ENCODE measurements around the gene TUBB2B.
"Not testable (repeated sequence)": the region's sequence is repeated elsewhere in the genome, so short reads cannot be mapped to it uniquely, and the experiment has no call there.

The TUBB2B gene

GRCh38 chr6:3209114-3210023 lies 18.1 kb downstream of the TUBB2B start:
- peak; percentile 84 for DNase-seq

DNA sequence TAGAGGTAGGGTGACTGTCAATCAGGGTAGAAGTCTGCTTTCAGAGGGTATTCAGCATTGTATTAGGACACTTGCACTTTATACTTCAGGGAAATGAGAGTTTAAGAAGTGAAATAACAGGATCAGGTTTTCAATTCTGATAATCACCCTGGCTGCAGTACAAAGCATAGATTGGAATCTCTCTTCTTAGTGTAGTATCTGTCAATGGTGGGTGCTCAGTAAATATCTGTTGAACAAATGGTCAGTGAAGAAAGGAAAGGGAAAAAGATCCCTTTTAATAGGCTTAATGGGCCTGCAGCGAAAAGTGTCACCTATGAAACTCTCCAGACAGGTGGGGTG lies 18.7 kb downstream of the TUBB2B start:
- DNase-seq = no peak

- peak; percentile 83 for DNase-seq
Observed at GRCh38 chr6:3208098-3208774, 19.2 kb downstream of the TUBB2B start.

- DNase-seq = no peak
Observed at GRCh38 chr6:3206339-3207015, 21.0 kb downstream of the TUBB2B start.

- DNase-seq = no peak
Observed at GRCh38 chr6:3205913-3206312, 21.5 kb downstream of the TUBB2B start.

DNA sequence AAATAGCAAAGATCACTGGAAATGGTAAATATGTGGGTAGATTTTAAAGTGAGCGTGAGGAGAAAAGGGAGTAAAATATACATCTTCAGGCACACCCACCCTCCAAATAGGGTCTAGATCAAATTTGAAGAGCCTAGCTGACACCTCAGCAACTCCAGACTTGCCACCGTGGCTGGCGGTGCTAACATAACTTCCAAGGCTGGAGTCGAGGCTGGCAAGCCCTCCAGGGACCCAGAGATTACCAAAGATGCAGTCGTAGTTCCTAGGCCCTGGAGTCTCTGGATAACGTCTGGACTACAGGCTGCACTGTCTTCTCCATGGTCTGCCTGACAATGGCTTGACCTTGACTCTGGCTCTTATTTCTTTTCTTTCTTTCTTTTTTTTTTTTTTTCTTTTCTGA lies 22.5 kb downstream of the TUBB2B start:
- DNase-seq = no peak

GRCh38 chr6:3202999-3203696 lies 24.3 kb downstream of the TUBB2B start:
- DNase-seq = no peak

DNA sequence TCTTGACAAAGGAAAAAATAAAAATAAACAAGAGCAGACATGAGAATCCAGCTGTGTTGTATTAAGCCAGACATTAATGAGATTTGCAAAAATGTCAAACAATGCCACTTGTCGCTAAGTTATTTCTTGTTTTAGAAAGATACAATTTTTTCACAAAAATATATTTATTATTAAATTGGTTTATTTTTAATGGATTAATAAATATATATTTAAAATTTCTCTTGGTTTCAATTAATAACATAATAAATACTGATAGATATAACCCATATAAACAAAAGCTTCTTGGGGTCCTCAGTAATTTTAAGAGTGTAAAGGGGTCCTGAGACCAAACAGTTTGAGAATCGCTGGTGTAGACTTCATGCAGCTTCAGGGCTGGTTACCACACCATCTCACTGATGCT lies 26.1 kb downstream of the TUBB2B start:
- no peak for DNase-seq

DNA sequence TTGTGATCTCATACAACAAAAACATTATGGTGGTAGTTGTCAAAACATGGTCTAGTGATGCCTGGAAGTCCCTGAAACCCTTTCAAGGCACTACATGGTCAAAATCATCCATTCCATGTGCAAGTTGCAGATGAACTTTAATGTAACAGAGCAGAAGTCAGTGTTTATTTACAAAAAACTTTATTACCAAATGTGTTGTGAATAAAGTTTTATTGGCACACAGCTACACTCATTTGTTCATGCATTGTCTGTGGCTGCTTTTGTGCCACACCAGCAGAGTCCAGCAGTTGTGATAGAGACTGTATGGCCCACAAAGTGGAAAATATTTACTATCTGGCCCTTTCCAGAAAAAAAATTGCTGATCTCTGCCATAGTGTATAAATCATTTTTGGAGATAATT lies 26.8 kb downstream of the TUBB2B start:
- no peak for DNase-seq

- no peak for DNase-seq
Observed at GRCh38 chr6:3199382-3199781, 28.1 kb downstream of the TUBB2B start.

GRCh38 chr6:3197734-3198133 lies 29.7 kb downstream of the TUBB2B start:
- DNase-seq = not testable (repeated sequence)

GRCh38 chr6:3196770-3197169 lies 30.7 kb downstream of the TUBB2B start:
- no peak for DNase-seq

- no peak for DNase-seq
Observed at GRCh38 chr6:3195695-3196497, 31.6 kb downstream of the TUBB2B start.

- no peak for DNase-seq
Observed at GRCh38 chr6:3195420-3195694, 32.1 kb downstream of the TUBB2B start.

DNA sequence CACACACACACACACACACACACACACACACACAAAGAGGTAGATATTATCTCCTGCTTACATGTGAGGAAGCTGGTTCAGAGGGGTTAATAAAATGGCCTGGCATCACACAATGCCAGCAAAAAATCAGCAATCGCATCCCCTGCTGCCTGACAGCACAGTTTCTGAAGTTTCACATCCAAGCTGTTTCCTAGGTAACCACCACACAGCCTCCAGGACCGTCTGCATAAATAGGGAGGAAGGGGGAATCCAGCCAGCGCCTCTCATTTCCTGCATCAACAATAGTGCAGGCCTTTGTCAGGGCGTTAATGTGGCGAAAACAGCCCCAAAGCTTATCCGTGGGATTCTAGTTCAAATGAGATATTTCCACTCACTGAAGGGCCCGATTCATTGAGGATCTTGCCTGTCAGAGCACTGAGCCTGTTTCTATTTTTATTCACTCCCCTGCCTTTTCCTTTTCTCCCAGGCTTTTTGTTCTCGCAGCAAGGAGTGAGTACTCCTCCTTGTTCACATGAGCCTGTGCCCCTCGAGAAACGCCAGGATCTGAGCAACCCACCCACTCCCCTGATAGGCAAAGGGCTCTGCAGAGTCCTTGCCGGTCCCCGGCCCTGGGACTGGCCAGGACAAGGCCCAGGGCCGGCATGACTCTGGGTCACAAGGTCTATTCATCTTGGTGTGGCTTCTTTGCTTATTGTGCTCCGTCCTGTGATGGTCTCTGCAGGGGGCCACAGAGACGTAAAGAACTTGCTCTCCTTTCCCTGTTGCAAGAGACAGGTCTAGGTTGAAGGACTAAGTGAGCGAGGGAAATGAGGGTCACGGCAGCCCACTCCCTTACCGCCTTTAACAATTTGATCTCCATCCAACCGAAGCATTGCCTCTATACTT lies 32.7 kb downstream of the TUBB2B start:
- peak; percentile 79 for DNase-seq

GRCh38 chr6:3193102-3193849 lies 34.2 kb downstream of the TUBB2B start:
- DNase-seq = no peak

DNA sequence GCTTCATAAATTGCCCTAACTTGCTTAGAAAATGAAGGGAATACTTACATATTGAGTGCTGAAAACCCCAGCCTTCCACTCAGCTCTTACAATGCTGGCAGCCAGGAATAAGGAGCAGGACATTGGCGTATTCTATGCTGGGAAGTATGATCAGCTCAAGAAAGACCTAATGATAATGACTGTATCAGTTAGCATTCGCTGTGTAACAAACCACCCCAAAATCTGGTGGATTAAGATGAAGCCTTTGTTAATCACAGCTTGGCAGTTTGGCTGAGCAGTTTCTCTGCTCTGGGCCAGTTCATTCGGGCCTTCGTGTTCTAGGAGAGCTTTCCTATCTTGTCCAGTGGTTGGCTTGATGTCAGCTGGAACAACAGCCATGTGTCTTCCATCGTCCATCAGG lies 36.7 kb downstream of the TUBB2B start:
- DNase-seq = no peak

- no peak for DNase-seq
Observed at GRCh38 chr6:3190056-3190455, 37.4 kb downstream of the TUBB2B start.

GRCh38 chr6:3189192-3189591 lies 38.3 kb downstream of the TUBB2B start:
- not testable (repeated sequence) for DNase-seq

- DNase-seq = no peak
Observed at GRCh38 chr6:3188262-3188661, 39.2 kb downstream of the TUBB2B start.

- no peak for DNase-seq
Observed at GRCh38 chr6:3186974-3187382, 40.5 kb downstream of the TUBB2B start.

Data from femur (tissue), 1 donor.